RPMI7951 (cell line): ENCODE results near the gene RAP1B. TPM values are rescaled to one million over a fixed set of nuclear protein-coding genes. Genes with fewer than 3 reads are reported as not detected.
A peak's percentile ranks its signal among the peaks of the same experiment; 100 is the strongest.

Source experiments
- DNase-seq: peaks from one replicate; pipeline ENCODE4 v3.0.0-alpha.2; 2012; ENCODE audit warnings: low read depth
- total RNA-seq: library from RNA; depleted of rRNA; stranded (reverse); fragments of >200 nt; shearing (Covaris generic); gene quantifications from 2 replicates; pipeline ENCODE4 v1.2.3, GENCODE V29; 2014

The RAP1B gene
- total RNA-seq, 1 experiment from 2014 or later = 128 TPM

- no peak for DNase-seq
Measured at GRCh38 chr12:68611806-68612160, 1.1 kb downstream of the RAP1B start.

DNA sequence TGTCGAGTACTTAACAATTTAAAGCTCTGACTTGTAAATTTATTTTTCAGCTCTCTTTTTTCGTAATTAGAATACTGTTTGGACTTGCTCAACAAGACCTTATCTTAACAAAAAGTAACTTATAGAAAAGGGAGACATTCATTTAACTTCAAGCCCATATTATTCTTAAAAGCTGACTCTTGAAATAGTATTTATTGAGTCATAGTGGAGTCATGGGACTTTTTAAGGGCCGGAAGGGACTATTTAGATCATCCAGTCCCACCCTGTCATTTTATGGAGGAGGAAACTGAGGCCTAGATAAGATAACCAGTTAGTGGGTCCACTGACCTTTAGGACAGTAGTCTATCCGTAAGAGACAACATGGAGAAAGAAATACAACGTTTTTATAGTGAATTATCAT is 1.5 kb downstream of the RAP1B start:
- DNase-seq = peak; percentile 12

DNA sequence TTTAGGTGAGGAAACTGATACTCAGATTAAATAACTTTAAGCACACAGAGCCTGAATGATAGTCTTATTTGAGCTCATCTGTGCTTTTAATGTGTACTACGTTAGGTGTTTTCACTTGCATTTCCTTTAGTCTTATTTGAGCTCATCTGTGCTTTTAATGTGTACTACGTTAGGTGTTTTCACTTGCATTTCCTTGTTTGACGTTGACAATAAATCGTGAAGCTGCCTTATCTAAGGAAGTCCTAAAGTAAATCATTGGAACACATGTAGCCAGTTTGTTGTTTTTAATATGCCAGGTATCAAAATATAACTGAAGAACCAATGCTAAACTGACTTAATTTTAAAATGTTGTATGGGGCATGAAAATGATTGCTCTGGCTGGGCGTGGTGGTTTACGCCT is 2.0 kb downstream of the RAP1B start:
- no peak for DNase-seq

GRCh38 chr12:68613209-68613904 is 2.7 kb downstream of the RAP1B start:
- no peak for DNase-seq

GRCh38 chr12:68614105-68614679 is 3.5 kb downstream of the RAP1B start:
- no peak for DNase-seq

GRCh38 chr12:68614769-68615168 is 4.1 kb downstream of the RAP1B start:
- no peak for DNase-seq

DNA sequence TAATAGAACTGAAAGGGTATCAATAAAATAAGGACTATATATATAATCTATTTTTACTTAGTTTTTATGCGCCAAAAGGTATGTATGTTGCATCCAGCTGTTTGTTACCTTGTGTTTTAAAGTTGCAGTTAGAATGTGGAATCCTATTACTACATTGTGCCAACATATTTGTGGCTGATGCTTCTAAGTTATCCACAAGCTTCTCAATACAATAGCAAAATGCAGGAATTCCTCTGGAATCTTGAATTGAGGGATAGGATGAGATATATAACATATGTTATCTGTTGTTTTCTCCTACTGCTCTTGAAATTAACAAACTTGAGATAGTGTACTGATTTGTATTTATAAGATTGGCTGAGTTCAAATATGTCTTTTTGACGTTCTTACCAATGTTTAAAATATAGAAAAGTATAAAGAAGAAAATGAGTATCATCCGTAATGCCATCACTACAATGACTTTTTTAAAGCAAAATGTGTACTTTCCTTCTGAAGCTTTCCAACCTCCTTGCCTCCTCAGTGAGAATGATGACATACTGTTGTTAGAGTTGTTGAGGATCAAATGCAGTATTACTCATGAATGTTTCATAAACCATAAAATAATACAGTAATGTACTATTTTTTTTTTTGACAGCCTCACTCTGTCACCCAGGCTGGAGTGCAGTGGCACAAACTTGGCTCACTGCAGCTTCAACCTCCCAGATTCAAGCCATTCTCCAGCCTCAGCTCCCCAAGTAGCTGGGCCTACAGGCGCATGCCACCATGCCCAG is 6.6 kb downstream of the RAP1B start:
- DNase-seq = no peak

DNA sequence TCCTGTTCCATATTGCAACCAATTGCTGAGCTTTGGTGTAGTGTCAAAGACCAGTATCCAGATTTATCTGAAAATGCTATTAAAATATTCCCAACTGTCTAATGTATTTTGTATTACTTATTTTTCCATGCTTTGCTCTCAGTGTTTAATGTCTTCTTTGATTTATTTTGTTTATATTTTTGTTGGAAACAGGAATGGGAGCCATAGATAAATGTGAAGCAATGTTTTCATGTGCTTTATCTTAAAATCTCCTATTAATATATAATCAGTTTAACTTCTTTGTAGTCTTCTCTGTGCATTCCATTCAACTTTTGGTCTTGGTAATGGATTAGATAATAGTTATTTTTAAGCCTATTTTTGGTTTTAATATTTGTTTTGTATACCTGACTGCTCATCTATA is 8.8 kb downstream of the RAP1B start:
- no peak for DNase-seq

DNA sequence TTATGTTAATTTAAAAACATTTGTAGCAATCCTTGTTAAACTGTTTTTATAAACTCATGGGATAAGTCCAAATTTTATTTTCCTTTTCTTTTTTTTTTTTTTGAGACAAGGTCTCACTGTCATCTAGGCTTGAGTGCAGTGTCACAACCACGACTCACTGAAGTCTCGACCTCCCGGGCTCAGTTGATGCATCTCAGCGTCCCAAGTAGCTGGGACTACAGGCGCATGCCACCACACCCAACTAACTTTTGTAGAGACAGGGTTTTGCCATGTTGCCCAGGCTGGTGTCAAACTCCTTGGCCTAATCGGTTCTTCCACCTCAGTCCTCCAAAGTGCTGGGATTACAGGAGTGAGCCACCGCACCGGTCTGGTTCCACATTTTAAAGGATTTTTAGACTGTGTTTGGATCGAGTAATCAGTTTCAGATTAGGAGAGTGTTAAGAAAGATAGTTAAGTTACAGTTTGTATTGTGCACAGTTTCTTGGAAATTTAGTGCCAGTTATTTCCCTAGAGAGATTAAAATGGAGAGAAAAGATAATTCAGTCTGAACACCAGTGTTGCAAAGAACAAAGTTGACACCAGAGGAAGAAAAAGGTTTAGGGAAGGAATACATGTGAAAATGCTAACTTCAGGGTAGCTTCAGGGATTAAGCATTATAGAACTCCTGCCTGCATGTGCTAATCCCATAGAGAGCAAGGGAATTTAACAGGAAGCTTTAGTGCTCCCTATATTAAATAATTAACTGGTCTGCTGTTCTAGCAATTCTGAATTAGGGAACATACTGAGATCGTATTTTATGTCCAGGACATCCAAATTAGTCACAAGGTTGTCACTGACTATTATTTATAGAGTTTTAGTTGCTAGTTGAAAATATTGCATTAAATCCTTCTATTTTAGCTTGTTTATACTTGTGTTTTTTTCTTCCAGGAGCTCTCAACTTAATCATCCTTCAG is 10.1 kb downstream of the RAP1B start:
- no peak for DNase-seq

- DNase-seq = no peak
Measured at GRCh38 chr12:68621472-68622081, 10.9 kb downstream of the RAP1B start.

- no peak for DNase-seq
Measured at GRCh38 chr12:68622250-68622649, 11.6 kb downstream of the RAP1B start.

GRCh38 chr12:68623059-68623458 is 12.4 kb downstream of the RAP1B start:
- DNase-seq = no peak

- peak; percentile 6 for DNase-seq
Measured at GRCh38 chr12:68623984-68624383, 13.3 kb downstream of the RAP1B start.

DNA sequence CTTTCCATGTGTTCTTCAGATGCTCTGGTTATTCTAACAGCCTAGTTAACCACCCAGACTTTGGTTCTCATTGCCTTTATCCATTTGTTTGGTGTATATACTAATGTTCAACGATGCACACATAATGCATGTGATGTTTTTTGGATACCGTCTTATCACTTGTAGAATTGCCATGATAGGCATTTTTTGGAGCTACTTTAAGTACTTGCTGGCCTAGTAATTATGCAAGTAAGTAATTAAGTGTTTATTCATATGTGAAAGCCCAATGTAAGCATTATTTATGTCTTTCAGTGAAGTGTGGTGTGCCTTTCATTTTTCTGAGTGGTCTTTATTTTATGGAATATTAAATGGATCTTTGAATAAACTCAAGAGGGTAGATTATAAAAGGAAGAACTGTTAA is 14.2 kb downstream of the RAP1B start:
- no peak for DNase-seq

GRCh38 chr12:68627673-68628319 is 17.1 kb downstream of the RAP1B start:
- no peak for DNase-seq

GRCh38 chr12:68628698-68629097 is 18.0 kb downstream of the RAP1B start:
- no peak for DNase-seq

GRCh38 chr12:68630050-68630449 is 19.4 kb downstream of the RAP1B start:
- DNase-seq = no peak

DNA sequence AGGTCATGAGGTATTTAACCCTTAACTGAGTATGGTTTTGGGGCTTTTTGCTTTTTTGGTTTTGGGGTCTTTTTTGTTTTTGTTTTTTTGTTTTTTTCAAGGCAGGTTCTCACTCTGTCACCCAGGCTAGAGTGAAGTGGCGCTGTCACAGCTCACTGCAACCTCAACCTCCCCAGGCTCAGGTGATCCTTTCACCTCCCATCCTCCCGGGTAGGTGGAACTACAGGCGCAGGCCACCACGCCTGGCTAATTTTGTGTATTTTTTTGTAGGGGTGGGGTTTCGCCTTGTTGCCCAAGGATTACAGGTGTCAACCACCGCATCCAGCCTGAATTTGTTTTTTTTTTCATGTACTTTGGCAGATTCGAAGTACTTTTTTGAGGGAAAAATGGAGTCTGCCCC is 19.9 kb downstream of the RAP1B start:
- DNase-seq = no peak

DNA sequence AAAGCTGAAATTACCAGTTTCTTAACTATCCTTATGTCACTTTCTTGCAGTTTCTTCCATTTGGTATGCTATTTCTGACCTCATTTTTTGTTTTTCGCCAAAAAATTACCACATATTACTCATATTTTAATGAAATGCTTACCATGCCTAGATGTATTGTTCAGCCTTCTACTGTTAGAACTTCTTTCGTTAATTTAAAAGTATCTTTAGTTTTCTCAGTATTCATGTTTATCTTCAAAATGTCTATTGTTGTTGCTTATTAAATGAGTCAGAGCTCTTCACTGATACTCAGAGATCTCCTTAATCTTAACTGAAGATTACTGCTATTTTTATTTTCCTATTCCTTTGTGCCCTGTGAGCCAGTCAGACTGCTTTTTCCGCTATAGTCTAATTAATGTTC is 20.5 kb downstream of the RAP1B start:
- DNase-seq = no peak

GRCh38 chr12:68632486-68632885 is 21.8 kb downstream of the RAP1B start:
- DNase-seq = no peak
